CD4-positive, alpha-beta T cell treated with Interferon alpha-2 for 1 hour (primary cell): Measurements from ENCODE around the gene FAM209B.
"Not testable (repeated sequence)": the region's sequence is repeated elsewhere in the genome, so short reads cannot be mapped to it uniquely, and the experiment has no call there.

Source experiments
- DNase-seq, 2 donors: peaks; one replicate each; pipeline ENCODE4 v3.0.0-alpha.2; 2020 to 2022

FAM209B gene

GRCh38 chr20:56540415-56540814, 7.4 kb downstream of the FAM209B start:
- no peak for DNase-seq

DNA sequence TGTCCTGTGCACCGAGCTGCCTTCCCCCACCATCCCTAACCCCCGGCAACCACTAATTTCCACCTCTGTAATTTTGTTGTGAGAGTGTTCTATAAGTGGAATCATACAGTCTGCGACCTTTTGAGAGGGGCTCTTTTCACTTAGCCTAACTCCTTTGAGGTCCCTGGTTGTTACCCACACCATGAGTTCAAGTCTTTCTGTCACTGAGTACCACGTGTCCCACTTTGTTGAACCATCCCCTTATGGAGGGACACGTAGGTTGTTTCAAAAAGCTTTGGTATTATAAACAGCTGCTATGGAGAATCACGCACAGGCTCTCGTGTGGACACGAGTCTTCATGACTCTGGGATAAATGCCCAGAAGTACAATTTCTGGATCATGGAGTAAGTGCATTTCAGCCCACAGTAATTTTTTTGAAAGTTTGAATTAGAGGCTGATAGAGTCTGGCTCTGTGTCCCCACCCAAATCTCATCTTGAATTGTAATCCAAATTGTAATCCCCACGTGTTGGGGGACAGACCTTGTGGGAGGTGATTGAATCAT, 9.5 kb downstream of the FAM209B start:
- no peak for DNase-seq

GRCh38 chr20:56551571-56551970, 18.5 kb downstream of the FAM209B start:
- no peak for DNase-seq

DNA sequence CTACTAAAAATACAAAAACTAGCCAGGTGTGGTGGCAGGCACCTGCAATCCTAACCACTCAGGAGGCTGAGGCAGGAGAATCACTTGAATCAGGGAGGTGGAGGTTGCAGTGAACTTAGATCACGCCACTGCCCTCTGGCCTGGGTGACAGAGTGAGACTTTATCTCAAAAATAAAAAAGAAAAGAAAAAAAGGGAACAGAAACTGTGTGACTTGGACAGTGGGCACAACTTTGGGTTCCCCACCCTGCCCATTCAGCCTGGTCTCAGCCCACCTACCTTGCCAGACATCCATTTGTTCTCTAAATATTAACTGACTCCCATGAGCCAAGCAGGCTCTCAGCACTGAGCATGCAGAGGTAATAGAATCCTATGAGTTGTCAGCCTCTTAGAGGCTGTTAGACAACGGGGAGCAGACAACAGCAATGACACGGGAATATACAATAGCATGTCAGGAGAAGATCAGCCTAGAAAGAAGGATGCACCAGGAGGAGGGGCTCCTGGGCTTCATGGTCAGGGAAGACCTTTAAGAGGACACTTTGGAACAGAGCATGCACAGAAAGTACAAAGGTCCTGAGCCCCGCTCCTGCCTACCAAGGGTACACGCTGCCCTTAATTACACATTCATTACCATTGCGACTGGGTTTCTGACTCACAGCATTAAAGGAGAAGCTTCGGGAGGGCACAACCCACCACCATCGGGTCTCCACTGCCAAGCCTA, 20.0 kb downstream of the FAM209B start:
- DNase-seq, result no peak

GRCh38 chr20:56554869-56555268, 21.8 kb downstream of the FAM209B start:
- no peak for DNase-seq

- DNase-seq, result no peak
Measured at GRCh38 chr20:56558968-56559367, 25.9 kb downstream of the FAM209B start.

- not testable (repeated sequence) for DNase-seq
Measured at GRCh38 chr20:56564526-56564925, 31.5 kb downstream of the FAM209B start.

DNA sequence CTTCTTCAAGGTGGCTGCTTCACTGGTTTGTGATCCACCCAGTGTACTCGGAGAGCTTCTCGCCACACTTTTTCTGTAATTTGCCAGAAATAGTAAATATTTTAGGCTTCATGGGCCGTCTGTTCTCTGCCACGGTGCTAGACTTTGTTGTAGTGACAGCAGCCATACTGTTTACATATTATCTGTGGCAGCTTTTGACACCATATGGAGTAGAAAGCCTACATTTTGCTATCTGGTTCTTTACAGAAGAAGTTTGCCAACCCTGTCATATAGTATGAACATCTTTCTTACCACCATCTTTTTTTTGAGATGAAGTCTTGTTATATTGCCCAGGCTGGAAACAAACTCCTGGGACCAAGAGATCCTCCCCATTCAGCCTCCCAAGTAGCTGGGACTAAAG, 32.5 kb downstream of the FAM209B start:
- DNase-seq, result no peak

- no peak for DNase-seq
Measured at GRCh38 chr20:56566621-56567020, 33.6 kb downstream of the FAM209B start.

DNA sequence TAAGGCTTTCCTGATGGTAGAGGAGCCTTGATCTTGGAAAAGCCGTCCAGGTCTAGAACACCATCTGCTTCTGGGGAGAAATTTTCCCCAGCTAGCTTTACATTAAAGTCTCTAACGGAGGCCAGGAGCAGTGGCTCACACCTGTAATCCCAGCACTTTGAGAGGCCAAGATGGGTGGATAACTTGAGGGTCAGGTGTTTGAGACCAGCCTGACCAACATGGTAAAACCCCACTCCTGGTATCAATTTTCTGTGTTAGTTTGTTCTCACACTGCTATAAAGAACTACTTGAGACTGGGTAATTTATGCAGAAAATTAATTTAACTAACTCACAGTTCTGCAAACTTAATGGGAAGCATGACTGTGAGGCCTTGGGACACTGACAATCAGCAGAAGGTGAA, 37.8 kb downstream of the FAM209B start:
- DNase-seq, result no peak

- DNase-seq, result no peak
Measured at GRCh38 chr20:56572172-56572571, 39.1 kb downstream of the FAM209B start.

GRCh38 chr20:56573986-56574385, 40.9 kb downstream of the FAM209B start:
- no peak for DNase-seq

- DNase-seq, result no peak
Measured at GRCh38 chr20:56574531-56575142, 41.6 kb downstream of the FAM209B start.

GRCh38 chr20:56575157-56575556, 42.1 kb downstream of the FAM209B start:
- DNase-seq, result no peak

DNA sequence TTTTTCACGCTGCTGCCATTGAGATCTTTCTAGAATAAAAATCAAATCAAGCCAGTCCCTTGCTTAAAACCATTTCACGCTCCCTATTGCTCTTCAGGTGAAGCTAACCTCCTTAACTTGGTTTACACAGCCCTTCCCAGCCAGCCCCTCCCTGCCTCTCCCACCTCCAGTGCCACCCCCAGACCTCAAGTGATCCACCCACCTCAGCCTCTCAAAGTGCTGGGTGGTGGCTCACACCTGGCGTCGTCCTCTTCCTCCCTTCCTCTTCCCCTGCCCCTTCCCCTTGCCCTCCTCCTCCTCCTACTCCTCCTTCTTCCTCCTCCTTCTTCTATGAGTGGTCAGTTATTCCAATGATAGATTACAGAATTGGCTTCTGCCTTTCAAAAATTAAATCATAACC, 42.9 kb downstream of the FAM209B start:
- no peak for DNase-seq

DNA sequence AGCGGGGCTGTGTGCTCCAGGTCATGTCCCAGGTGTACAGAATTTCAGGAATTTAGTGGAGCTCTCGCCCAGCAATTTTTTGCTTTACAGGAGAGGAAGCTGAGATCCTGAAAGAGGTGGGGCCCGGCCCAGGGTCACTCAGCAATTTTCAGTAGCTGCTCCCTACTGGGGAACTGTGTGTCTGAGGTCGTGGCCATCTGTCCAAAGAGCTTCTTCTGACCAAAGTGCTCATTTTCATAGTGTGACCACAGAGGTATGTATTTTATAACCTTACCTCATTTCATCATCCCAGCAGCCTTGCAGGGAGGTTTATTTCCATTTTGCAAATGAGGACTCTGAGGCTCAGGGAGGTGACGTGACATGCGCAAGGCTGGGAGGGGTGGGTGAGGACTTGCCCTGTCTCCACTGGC, 46.3 kb downstream of the FAM209B start:
- DNase-seq, result no peak

DNA sequence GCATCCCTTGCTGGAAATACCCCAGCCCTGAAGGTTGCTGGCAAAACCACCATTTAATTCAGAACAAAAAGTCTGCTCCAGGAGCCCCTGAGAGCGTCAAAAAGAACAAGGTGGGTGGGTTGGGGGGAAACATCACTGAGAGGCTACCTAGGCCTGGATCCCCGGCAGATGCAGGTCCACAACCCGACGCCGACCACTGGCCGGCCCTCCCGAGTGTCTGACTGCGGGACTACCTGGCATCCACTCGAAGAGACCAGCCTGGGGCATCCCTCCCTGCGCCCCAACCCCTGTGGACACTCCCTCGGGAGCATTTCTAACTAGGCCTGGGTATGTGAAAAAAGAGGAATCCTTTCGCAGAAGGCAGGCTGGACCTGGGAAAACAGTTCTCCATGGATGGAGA, 47.2 kb downstream of the FAM209B start:
- no peak for DNase-seq

DNA sequence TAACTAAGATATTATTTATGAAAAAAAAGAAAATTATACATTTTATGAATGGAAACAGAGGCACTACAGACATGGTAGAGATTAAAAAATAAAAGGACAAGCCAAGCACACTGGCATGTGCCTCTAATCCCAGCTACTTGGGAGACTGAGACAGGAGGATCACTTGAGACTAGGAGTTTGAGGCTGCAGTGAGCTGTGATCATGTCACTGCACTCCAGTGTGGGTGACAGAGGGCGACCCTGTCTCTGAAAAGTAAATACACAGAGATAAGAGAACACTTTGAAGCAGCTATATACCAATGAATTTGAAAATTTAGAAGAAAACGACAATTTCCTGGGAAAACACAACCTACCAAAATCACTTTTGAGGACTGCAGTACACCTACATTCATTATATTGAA, 48.7 kb downstream of the FAM209B start:
- DNase-seq, result no peak

DNA sequence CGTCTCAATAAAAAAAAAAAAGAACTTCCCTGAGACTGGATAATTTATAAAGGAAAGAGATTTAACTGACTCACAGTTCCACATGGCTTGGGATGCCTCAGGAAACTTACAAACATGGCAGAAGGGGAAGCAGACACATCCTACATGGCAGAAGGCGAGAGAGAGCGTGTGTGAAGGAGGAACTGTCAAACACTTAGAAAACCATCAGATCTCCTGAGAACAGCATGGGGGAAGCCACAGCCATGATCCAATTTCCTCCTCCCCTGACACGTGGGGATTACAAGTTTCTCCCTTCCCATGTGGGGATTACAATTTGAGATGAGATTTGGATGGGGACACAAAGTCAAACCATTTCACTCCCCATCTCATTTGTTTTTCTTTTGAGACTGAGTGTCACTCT, 49.5 kb downstream of the FAM209B start:
- no peak for DNase-seq

- no peak for DNase-seq
Measured at GRCh38 chr20:56584916-56585315, 51.9 kb downstream of the FAM209B start.
